SJSA1 (cell line): Measurements from ENCODE around the gene ACRBP. TPM values are rescaled to one million over a fixed set of nuclear protein-coding genes. Genes with fewer than 3 reads are reported as not detected.
"Not testable (repeated sequence)": the region's sequence is repeated elsewhere in the genome, so short reads cannot be mapped to it uniquely, and the experiment has no call there.

ENCODE experiments used
- DNase-seq, 2 experiments: peaks; one replicate each; pipeline ENCODE4 v3.0.0-alpha.2; 2015 to 2020; ENCODE audit warnings: low spot score in 2 of 2, low read depth in 1 of 2
- H3K27ac ChIP-seq: fragments of 250-450 bp; sonication (Bioruptor Pico); 2 replicates; pipeline ENCODE4 v1.5.1; 2020; ENCODE audit warnings: mild to moderate bottlenecking, moderate library complexity
- H3K27me3 ChIP-seq: fragments of 250-450 bp; sonication (Bioruptor Pico); replicated peaks from 2 replicates; pipeline ENCODE4 v1.5.1; 2020; ENCODE audit warnings: mild to moderate bottlenecking, moderate library complexity
- H3K36me3 ChIP-seq: fragments of 250-450 bp; sonication (Bioruptor Pico); 2 replicates; pipeline ENCODE4 v1.5.1; 2020; ENCODE audit warnings: mild to moderate bottlenecking
- H3K4me1 ChIP-seq: fragments of 250-450 bp; sonication (Bioruptor Pico); replicated peaks from 2 replicates; pipeline ENCODE4 v1.6.1; 2021; ENCODE audit warnings: mild to moderate bottlenecking
- H3K4me3 ChIP-seq: fragments of 250-450 bp; sonication (Bioruptor Pico); 2 replicates; pipeline ENCODE4 v1.5.1; 2020; ENCODE audit warnings: mild to moderate bottlenecking
- H3K9me3 ChIP-seq: fragments of 250-450 bp; sonication (Bioruptor Pico); replicated peaks from 2 replicates; pipeline ENCODE4 v1.5.1; 2020; ENCODE audit warnings: mild to moderate bottlenecking
- total RNA-seq: library from RNA; depleted of rRNA; stranded (reverse); fragments of >200 nt; shearing (Covaris generic); gene quantifications from 2 replicates; pipeline ENCODE4 v1.2.3, GENCODE V29; 2014; rRNA removed

Gene ACRBP
- total RNA-seq, 1 experiment from 2014 or later = not detected

- Histone ChIP-seq H3K36me3 (peaks cover 79% of the 10 kb centered on the region), H3K4me3 (no peak overlapping the region), H3K27me3 (no peaks in the 10 kb centered on the region), H3K27ac (no peak overlapping the region), H3K4me1 (peaks cover 33% of the 10 kb centered on the region), H3K9me3 (no peaks in the 10 kb centered on the region)
- DNase-seq = no peak
Measured at GRCh38 chr12:6603095-6603567, 44.1 kb downstream of the ACRBP start.

GRCh38 chr12:6602526-6602925 is 44.7 kb downstream of the ACRBP start:
- DNase-seq = no peak
- Histone ChIP-seq H3K27ac (no peak overlapping the region), H3K36me3 (peaks cover 85% of the 10 kb centered on the region), H3K4me1 (peaks cover 27% of the 10 kb centered on the region), H3K4me3 (no peak overlapping the region), H3K9me3 (no peaks in the 10 kb centered on the region), H3K27me3 (no peaks in the 10 kb centered on the region)

GRCh38 chr12:6595673-6596072 is 51.6 kb downstream of the ACRBP start:
- H3K4me1 ChIP-seq, H3K27me3 ChIP-seq, H3K4me3 ChIP-seq, H3K9me3 ChIP-seq, H3K27ac ChIP-seq, DNase-seq: not testable (repeated sequence)
- peaks cover 100% of the 10 kb centered on the region for H3K36me3 ChIP-seq

- H3K27me3 ChIP-seq = no peaks in the 10 kb centered on the region
- peaks cover 100% of the 10 kb centered on the region for H3K36me3 ChIP-seq
- no peaks in the 10 kb centered on the region for H3K9me3 ChIP-seq
- H3K4me3 ChIP-seq = no peak overlapping the region
- no peak for DNase-seq
- H3K27ac ChIP-seq = no peak overlapping the region
- no peaks in the 10 kb centered on the region for H3K4me1 ChIP-seq
Measured at GRCh38 chr12:6592087-6592486, 55.1 kb downstream of the ACRBP start.

Other genes with a start within 250 kb of the ACRBP start
- gene CD27, start 202.5 kb downstream of the ACRBP start, total RNA-seq = not detected in 2 replicates
- gene TAPBPL, start 195.4 kb downstream of the ACRBP start, total RNA-seq = 1.1 and 5.4 TPM in 2 replicates
- 2.4 and 6.4 TPM in 2 replicates for gene VAMP1, start 176.8 kb downstream of the ACRBP start, total RNA-seq
- gene MRPL51, start 154.2 kb downstream of the ACRBP start, total RNA-seq = 213 and 264 TPM in 2 replicates
- 84.0 and 131 TPM in 2 replicates for gene NCAPD2, start 153.3 kb downstream of the ACRBP start, total RNA-seq
- gene GAPDH, start 112.9 kb downstream of the ACRBP start, total RNA-seq = 5,440 and 7,155 TPM in 2 replicates
- gene IFFO1, start 91.4 kb downstream of the ACRBP start, total RNA-seq = 12.1 and 14.9 TPM in 2 replicates
- 48.3 and 76.6 TPM in 2 replicates for gene NOP2, start 79.1 kb downstream of the ACRBP start, total RNA-seq
- gene CHD4, start 40.1 kb downstream of the ACRBP start, total RNA-seq = 178 and 180 TPM in 2 replicates
- gene LPAR5, start 11.5 kb downstream of the ACRBP start, total RNA-seq = not detected in 2 replicates
- gene ING4, start 15.7 kb upstream of the ACRBP start, total RNA-seq = 34.8 and 41.0 TPM in 2 replicates
- gene ZNF384, start 41.9 kb upstream of the ACRBP start, total RNA-seq = 19.5 and 20.0 TPM in 2 replicates
- gene PIANP, start 53.4 kb upstream of the ACRBP start, total RNA-seq = not detected in 2 replicates
- gene COPS7A, start 76.6 kb upstream of the ACRBP start, total RNA-seq = 80.2 and 82.4 TPM in 2 replicates
- gene MLF2, start 105.7 kb upstream of the ACRBP start, total RNA-seq = 171 and 243 TPM in 2 replicates
- 243 and 442 TPM in 2 replicates for gene PTMS, start 118.9 kb upstream of the ACRBP start, total RNA-seq
- gene LAG3, start 125.1 kb upstream of the ACRBP start, total RNA-seq = 0.13 and 0.47 TPM in 2 replicates
- gene CD4, start 142.1 kb upstream of the ACRBP start, total RNA-seq = not detected in 2 replicates
- 0.16 TPM in 1 of 2 replicates, not detected in the other for gene GPR162, start 174.4 kb upstream of the ACRBP start, total RNA-seq
- 0.63 TPM in 1 of 2 replicates, not detected in the other for gene P3H3, start 181.0 kb upstream of the ACRBP start, total RNA-seq
- gene GNB3, start 193.5 kb upstream of the ACRBP start, total RNA-seq = not detected in 2 replicates
- 143 and 156 TPM in 2 replicates for gene CDCA3, start 203.9 kb upstream of the ACRBP start, total RNA-seq
- gene USP5, start 204.7 kb upstream of the ACRBP start, total RNA-seq = 121 and 150 TPM in 2 replicates
- 1,911 and 2,129 TPM in 2 replicates for gene TPI1, start 220.1 kb upstream of the ACRBP start, total RNA-seq
- gene SPSB2, start 225.9 kb upstream of the ACRBP start, total RNA-seq = 14.1 and 16.2 TPM in 2 replicates